Measurements from ENCODE around the gene MRPL18. TPM values are rescaled to one million over a fixed set of nuclear protein-coding genes. Genes with fewer than 3 reads are reported as not detected.

Gene MRPL18
- total RNA-seq, 2 donors from 2014 or later, result 23.2 to 24.9 TPM

DNA sequence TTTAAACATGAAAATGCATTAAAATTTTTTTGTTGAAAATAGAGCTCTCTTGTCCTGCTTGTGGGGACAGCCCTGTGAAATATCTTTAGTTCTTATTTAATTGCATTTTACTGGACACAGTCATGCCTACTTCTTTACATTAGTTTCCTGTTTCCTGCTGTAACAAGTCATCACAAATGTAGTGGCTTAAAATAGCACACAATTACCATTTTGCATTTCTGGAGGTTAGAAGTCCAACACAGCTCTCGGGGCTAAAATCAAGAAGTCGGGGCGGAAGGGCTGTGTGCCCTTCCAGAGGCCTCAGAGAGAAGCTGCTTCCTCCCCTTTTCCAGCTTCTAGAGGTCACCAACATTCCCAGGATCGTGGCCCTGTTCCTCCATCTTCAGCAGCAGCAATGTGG lies 39.3 kb downstream of the MRPL18 start:
- Mint-ChIP-seq H3K27ac (no peak overlapping the region), H3K27me3 (peaks cover 7% of the 10 kb centered on the region), H3K36me3 (ENCODE audit: low read depth) (no peaks in the 10 kb centered on the region), H3K4me3 (no peak overlapping the region), H3K4me1 (peaks cover 6% of the 10 kb centered on the region)
- ATAC-seq (no peak), DNase-seq (no peak)
- no peaks in the 10 kb centered on the region for H3K9me3 ChIP-seq (ENCODE audit: control insufficient read depth, low read length, poor library complexity, severe bottlenecking)

DNA sequence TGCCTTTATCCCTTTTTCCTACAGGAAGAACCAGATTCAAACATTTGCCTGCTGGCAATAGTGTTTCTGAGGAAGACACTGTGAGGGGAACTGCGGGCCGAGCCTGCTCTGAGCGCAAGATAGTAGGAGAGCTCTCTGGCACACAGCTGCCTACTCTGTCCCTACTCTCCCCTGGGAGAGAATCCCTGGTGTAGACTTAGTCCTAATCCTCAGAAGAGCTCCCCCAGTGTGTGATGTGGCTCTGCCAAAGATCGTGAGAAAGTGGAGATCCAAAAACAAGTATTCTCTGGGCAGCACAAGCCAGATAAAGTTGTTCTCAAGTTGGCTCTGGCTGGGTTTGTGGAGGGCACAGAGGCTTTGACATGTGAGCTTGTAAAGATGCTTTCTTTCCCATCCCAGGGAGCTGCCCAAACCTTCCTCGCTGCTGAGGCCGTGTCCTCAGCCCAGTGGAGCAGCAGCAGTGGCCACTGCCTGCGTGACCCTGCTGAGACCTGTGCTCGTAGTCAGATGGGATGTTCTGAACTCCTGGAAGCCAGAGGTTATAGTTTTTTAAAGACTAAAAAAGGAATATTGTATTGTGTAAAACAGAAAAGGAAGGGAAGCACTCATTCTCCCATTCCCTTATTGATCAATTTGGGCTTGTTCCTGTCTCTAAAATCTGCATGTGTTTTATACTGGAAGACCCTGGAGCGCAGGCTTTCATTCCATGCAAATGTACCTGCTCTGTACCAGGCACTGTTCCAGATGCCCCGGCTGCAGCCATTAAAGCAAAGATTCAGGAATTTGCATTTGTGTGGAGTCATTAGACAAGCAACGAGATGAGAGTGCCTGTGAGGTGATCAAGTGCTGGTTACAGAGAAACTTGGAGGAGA lies 40.5 kb downstream of the MRPL18 start:
- DNase-seq, result no peak
- Mint-ChIP-seq H3K4me1 (peaks cover 6% of the 10 kb centered on the region), H3K27me3 (peaks cover 7% of the 10 kb centered on the region), H3K27ac (no peak overlapping the region), H3K36me3 (ENCODE audit: low read depth) (no peaks in the 10 kb centered on the region), H3K4me3 (no peak overlapping the region)
- H3K9me3 ChIP-seq (ENCODE audit: control insufficient read depth, low read length, poor library complexity, severe bottlenecking), result no peaks in the 10 kb centered on the region
- no peak for ATAC-seq

DNA sequence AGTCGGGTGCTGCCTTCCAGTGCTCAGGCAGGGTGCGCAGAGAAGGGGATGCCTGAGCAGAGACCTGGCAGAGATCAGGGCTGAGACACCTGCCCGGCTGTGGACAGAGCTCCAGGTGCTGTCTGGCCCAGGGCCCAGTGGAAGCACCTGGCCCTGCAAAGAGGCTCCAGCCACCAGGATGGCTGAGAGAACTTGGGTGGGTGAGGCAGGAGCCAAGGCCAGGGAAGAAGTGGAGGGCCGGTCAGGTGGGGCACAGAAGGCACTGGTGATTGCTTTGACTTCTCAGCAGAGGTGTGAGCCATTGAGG lies 41.1 kb downstream of the MRPL18 start:
- Mint-ChIP-seq H3K4me3 (no peak overlapping the region), H3K36me3 (ENCODE audit: low read depth) (no peaks in the 10 kb centered on the region), H3K4me1 (peaks cover 6% of the 10 kb centered on the region), H3K27me3 (peaks cover 9% of the 10 kb centered on the region), H3K27ac (no peak overlapping the region)
- H3K9me3 ChIP-seq (ENCODE audit: control insufficient read depth, low read length, poor library complexity, severe bottlenecking), result no peaks in the 10 kb centered on the region
- ATAC-seq (no peak), DNase-seq (no peak)

DNA sequence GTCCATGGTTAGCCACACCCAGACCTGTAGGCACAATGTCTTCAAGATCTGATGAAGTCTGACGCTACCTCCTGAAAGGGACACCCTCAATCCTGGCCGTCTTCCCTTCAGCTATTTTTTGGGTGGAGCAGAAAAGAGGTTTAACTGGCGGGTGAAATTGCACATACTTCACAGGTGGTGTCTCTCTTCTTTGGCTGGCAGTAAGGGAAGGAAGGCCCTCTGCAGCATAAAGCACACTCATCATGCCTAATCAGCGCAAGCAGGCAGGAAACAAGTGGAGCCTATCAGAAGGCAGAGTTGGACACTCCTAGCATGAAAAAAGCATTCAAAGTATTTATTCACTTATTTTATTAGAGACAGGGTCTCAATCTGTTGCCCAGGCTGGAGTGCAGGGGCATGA lies 42.7 kb downstream of the MRPL18 start:
- Mint-ChIP-seq H3K4me1 (peaks cover 6% of the 10 kb centered on the region), H3K27me3 (peaks cover 25% of the 10 kb centered on the region)

DNA sequence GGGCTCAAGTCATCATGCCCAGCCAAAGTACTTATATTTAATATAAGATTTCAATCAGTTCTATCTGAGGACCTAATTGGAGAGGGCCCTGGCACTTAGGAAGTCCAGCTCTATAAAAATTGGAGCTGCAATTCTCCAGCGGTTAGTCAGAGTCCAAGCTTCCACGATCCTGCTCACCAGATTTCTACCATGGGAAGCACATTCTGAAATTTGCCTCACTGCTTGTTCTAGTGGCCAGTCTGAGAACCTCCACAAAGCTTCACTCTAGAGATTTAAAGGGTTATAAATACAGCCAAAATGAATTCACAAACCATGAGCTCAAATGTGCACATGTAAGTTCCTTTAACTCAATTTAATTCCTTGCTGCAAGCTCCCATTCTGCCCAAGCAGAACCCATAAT lies 43.3 kb downstream of the MRPL18 start:
- ATAC-seq (no peak), DNase-seq (no peak)
- H3K9me3 ChIP-seq (ENCODE audit: control insufficient read depth, low read length, poor library complexity, severe bottlenecking), result no peaks in the 10 kb centered on the region
- Mint-ChIP-seq H3K4me1 (peaks cover 6% of the 10 kb centered on the region), H3K36me3 (ENCODE audit: low read depth) (peaks cover 3% of the 10 kb centered on the region), H3K4me3 (no peak overlapping the region), H3K27ac (no peak overlapping the region), H3K27me3 (peaks cover 31% of the 10 kb centered on the region)

More for the DNA sequence above, 42.7 kb downstream of the MRPL18 start:
- Mint-ChIP-seq H3K27ac (no peak overlapping the region), H3K4me3 (no peak overlapping the region), H3K36me3 (ENCODE audit: low read depth) (peaks cover 1% of the 10 kb centered on the region)
- ATAC-seq (no peak), DNase-seq (no peak)
- H3K9me3 ChIP-seq (ENCODE audit: control insufficient read depth, low read length, poor library complexity, severe bottlenecking), result no peaks in the 10 kb centered on the region

DNA sequence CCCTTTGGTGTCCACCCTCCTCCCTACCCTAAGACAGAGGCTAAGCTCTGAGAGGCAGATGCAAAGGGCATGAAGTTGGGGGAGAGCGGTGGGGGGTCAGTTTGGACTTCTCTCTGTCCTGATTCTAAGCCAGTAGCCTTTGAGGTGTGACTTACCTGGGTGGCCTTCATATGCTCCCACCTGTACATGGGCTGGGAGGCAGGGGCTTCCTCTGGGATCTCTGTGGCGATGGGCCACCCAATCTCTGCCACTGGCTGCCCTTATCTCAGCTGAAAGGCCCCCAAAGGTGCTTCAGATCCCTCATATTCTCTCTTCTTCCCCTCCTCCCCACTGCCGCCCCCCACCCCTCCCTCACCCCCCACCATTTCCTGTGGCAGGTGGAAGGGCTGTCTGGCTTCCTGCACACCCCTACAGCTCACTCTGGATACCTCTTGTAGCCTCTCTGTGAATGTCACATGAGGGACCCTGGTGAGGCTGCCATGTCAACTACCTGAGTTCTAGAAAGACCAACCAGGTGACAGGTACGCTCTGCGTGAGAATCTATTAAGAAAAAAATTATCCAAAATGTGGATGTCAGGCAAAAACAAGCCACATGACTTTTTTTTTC lies 43.8 kb downstream of the MRPL18 start:
- DNase-seq, result no peak
- ATAC-seq, result no peak

DNA sequence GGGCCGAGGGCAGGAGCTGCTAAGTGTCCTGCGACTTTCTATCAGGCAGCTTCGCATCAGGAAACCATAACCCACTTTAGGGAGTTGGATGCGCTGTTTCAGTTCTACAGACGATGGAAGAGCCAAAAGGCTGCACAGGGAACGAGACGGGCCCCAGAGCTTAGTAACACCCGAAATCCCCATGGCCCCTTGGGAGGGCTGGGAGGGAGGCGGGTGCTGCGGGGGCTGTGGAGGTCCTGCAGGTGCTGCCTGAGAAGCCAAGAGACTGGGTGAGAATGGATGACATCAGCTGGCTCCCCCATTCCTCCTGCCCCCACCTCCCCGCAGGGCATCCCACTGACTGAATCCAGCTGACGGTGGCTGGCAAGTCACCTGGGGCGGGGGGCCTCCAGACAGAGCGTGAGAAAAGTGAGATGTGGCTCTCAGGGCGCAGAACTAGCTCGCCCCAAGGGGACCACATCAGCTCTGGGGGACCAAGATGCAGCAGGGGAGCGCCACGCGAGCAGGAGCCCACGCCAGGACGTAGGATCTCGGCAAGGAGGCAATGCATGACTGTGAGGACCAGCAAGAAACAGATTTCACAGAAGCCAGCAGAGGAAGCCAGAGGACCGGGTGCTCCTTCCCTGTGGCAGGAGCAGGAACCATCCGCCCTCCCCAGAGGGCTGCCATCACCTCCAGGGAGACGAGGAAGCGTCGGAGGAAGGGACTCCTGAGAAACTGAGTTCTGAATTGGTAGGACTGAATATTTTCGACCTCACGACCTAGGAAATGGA lies 46.6 kb downstream of the MRPL18 start:
- Mint-ChIP-seq H3K4me3 (no peak overlapping the region), H3K27ac (no peak overlapping the region), H3K36me3 (ENCODE audit: low read depth) (peaks cover 3% of the 10 kb centered on the region), H3K4me1 (peaks cover 3% of the 10 kb centered on the region), H3K27me3 (peaks cover 43% of the 10 kb centered on the region)
- no peaks in the 10 kb centered on the region for H3K9me3 ChIP-seq (ENCODE audit: control insufficient read depth, low read length, poor library complexity, severe bottlenecking)
- ATAC-seq, result no peak
- DNase-seq, result no peak

More for the DNA sequence above, 43.8 kb downstream of the MRPL18 start:
- Mint-ChIP-seq H3K27me3 (peaks cover 32% of the 10 kb centered on the region), H3K4me3 (no peak overlapping the region), H3K27ac (no peak overlapping the region), H3K36me3 (ENCODE audit: low read depth) (peaks cover 3% of the 10 kb centered on the region), H3K4me1 (peaks cover 6% of the 10 kb centered on the region)
- H3K9me3 ChIP-seq (ENCODE audit: control insufficient read depth, low read length, poor library complexity, severe bottlenecking), result no peaks in the 10 kb centered on the region

DNA sequence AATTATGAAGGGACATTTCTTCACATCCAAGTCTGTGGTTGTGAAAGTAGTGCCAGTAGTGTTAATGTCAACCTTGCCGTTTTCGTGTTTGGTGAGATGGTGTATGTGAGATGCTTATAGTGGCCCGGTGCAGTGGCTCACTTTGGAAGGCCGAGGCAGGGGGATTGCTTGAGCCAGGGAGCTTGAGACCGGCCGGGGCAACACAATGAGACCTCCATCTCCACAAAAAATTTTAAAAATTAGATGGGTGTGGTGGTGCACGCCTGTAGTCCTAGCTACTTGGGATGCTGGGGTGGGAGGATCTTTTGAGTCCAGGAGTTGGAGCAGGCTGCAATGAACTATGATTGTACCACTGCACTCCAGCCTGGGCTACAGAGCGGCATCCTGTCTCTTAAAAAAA lies 47.2 kb downstream of the MRPL18 start:
- ATAC-seq (no peak), DNase-seq (no peak)
- Mint-ChIP-seq H3K4me1 (peaks cover 4% of the 10 kb centered on the region), H3K27me3 (peaks cover 45% of the 10 kb centered on the region), H3K4me3 (no peak overlapping the region), H3K36me3 (ENCODE audit: low read depth) (peaks cover 3% of the 10 kb centered on the region), H3K27ac (no peak overlapping the region)
- H3K9me3 ChIP-seq (ENCODE audit: control insufficient read depth, low read length, poor library complexity, severe bottlenecking), result no peaks in the 10 kb centered on the region

DNA sequence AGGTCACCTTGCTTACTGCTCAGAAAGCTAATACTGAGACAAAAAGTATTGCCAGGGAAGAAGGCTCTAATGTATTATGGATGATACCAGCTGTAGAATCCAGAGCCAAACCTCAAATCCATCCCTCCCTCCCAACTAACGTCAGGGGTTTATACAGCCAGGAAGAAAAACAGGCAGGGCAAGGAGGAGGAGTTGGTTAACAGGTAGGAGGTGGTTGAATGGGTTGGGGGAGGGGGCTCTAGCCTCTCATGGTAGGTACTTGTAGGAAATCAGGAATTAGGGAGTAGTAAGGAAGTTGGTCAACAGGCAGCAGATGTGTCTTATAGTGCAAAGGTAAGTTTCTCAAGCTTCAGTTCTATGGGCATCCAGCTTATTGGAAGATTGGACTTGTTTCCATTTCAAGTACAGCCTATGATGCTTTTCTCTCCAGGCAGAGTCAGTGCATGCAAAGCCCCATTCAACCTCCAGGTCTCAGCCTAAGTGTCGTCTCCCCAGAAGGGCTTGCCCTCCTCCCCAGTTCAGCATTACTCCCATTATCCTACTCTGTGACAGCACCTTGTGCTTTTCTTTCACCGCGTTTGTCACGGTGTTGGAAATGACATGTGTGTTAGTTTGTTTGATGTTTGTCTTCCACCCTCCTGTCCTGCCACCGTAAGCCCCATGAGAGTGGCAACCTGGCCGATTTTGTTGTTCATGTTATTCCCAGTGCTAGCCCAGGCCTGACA lies 47.9 kb downstream of the MRPL18 start:
- H3K36me3 Mint-ChIP-seq (ENCODE audit: low read depth), result peaks cover 3% of the 10 kb centered on the region
- peaks cover 4% of the 10 kb centered on the region for H3K4me1 Mint-ChIP-seq
- DNase-seq (no peak), ATAC-seq (no peak)
- H3K27me3 Mint-ChIP-seq, result peaks cover 45% of the 10 kb centered on the region
- no peak overlapping the region for H3K4me3 Mint-ChIP-seq
- no peaks in the 10 kb centered on the region for H3K9me3 ChIP-seq (ENCODE audit: control insufficient read depth, low read length, poor library complexity, severe bottlenecking)
- H3K27ac Mint-ChIP-seq, result no peak overlapping the region

DNA sequence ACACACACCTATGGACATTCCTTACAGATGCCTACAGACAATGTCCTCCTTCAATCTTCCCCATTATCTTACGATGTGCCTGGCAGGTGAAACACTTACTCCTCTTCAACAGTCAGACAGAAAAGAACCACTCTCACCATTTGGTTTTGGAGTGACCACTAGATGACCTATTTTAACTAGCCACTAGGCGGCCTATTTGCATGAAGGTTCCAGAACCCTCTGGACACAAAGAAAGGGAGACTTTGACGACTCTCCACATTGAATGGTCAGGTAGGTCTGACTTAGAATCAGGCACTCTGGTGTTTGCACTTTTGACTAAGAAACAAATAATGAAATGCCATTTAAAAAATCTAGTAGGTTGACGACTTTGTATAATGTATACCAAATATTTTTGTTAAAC lies 51.8 kb downstream of the MRPL18 start:
- Mint-ChIP-seq H3K27me3 (peaks cover 36% of the 10 kb centered on the region), H3K27ac (no peak overlapping the region)
- no peak for DNase-seq

DNA sequence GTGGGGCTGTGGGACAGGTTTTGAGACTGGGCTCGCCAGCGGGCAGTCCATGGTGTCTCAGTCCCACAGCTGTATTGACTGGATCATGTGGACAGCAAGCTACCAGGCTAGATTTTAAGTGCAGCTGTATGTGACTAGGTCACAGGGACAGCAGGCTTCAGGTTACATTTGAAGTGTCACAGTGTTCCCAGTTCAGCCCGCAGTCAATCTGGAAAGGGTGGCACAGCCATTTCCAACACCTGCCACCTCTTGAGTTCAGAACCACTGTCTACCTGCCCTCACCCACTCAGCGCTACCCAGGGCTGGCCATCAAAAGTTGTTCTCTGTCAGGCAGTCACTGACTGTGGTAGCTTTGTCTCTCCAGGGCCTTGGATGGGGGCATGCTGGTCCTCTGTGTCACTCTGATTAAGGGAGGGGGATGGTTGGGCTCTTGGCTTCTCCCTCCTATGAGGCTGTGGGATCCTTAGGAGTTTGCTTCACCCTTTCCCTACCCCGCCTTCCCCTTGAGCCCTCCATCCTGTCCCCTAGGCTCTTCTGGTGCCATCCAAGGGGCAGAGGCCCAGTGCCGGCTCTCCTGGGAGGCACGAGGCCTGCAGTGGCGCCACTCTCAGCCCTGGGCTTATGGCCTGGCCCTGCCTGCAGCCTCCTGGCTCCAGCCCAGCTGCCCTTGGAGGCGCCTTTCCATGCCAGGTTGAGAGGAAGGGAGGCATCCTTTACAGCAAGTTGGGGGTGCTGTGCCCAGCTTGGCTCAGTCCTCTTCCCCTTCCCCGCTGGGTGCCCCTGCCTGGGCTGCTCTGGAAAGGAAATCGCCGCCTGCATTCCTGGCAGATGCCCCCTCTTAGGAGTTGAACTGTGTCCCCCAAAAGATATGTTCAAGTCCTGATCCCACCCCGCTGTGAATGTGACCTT lies 54.7 kb downstream of the MRPL18 start:
- DNase-seq (no peak), ATAC-seq (no peak)
- no peaks in the 10 kb centered on the region for H3K36me3 Mint-ChIP-seq (ENCODE audit: low read depth)
- H3K9me3 ChIP-seq (ENCODE audit: control insufficient read depth, low read length, poor library complexity, severe bottlenecking), result no peaks in the 10 kb centered on the region
- H3K4me3 Mint-ChIP-seq, result no peak overlapping the region
- H3K4me1 Mint-ChIP-seq, result peaks cover 4% of the 10 kb centered on the region
- H3K27me3 Mint-ChIP-seq, result peaks cover 12% of the 10 kb centered on the region
- peak overlapping the region; percentile 29 for H3K27ac Mint-ChIP-seq

More for the DNA sequence above, 51.8 kb downstream of the MRPL18 start:
- ATAC-seq, result no peak
- H3K9me3 ChIP-seq (ENCODE audit: control insufficient read depth, low read length, poor library complexity, severe bottlenecking), result no peaks in the 10 kb centered on the region
- Mint-ChIP-seq H3K36me3 (ENCODE audit: low read depth) (peaks cover 3% of the 10 kb centered on the region), H3K4me3 (no peak overlapping the region), H3K4me1 (peaks cover 4% of the 10 kb centered on the region)

Measured in T-helper 17 cell (primary cell).